Measurements from ENCODE around the gene ZBTB20.

The ZBTB20 gene

GRCh38 chr3:114441386-114441785, 705.7 kb downstream of the ZBTB20 start:
- no peak for TF ChIP-seq CTCF (IDR thresholded peaks at IDR 0.05; ENCODE audit: insufficient read depth, missing control alignments)
- no peak for FAIRE-seq
- no peak for DNase-seq (ENCODE audit: insufficient read length, low spot score)

GRCh38 chr3:114440700-114441099, 706.4 kb downstream of the ZBTB20 start:
- DNase-seq (ENCODE audit: insufficient read length, low spot score) (no peak), FAIRE-seq (no peak)
- no peak for TF ChIP-seq CTCF (IDR thresholded peaks at IDR 0.05; ENCODE audit: insufficient read depth, missing control alignments)

- no peak for TF ChIP-seq CTCF (IDR thresholded peaks at IDR 0.05; ENCODE audit: insufficient read depth, missing control alignments)
- DNase-seq (ENCODE audit: insufficient read length, low spot score) = no peak
- no peak for FAIRE-seq
These were observed 707.8 kb downstream of the ZBTB20 start for GRCh38 chr3:114439284-114439683.

GRCh38 chr3:114437897-114438296, 709.2 kb downstream of the ZBTB20 start:
- no peak for FAIRE-seq
- DNase-seq (ENCODE audit: insufficient read length, low spot score) = no peak
- no peak for TF ChIP-seq CTCF (IDR thresholded peaks at IDR 0.05; ENCODE audit: insufficient read depth, missing control alignments)

- FAIRE-seq = no peak
- no peak for DNase-seq (ENCODE audit: insufficient read length, low spot score)
- no peak for TF ChIP-seq CTCF (IDR thresholded peaks at IDR 0.05; ENCODE audit: insufficient read depth, missing control alignments)
These were observed 710.9 kb downstream of the ZBTB20 start for GRCh38 chr3:114436182-114436581.

GRCh38 chr3:114435386-114436115, 711.5 kb downstream of the ZBTB20 start:
- FAIRE-seq = no peak
- DNase-seq (ENCODE audit: insufficient read length, low spot score) = no peak
- TF ChIP-seq CTCF (IDR thresholded peaks at IDR 0.05; ENCODE audit: insufficient read depth, missing control alignments) = no peak

- no peak for DNase-seq (ENCODE audit: insufficient read length, low spot score)
These were observed 714.8 kb downstream of the ZBTB20 start for GRCh38 chr3:114432310-114432709.

More at GRCh38 chr3:114432310-114432709, 714.8 kb downstream of the ZBTB20 start:
- no peak for TF ChIP-seq CTCF (IDR thresholded peaks at IDR 0.05; ENCODE audit: insufficient read depth, missing control alignments)
- FAIRE-seq = no peak
